HEK293T (cell line): ENCODE data around the gene KCNMA1.

ENCODE experiments used
- ARNT ChIP-seq: fragments of 450-650 bp; IDR thresholded peaks from 2 replicates; pipeline ENCODE4 v1.6.1; 2017; ENCODE audit warnings: mild to moderate bottlenecking
- BHLHE40 ChIP-seq: fragments of 450-650 bp; IDR thresholded peaks from 2 replicates; pipeline ENCODE4 v1.6.1; 2016; ENCODE audit warnings: mild to moderate bottlenecking, moderate library complexity, borderline replicate concordance
- CTBP1 ChIP-seq: fragments of 450-650 bp; IDR thresholded peaks from 2 replicates; pipeline ENCODE4 v1.6.1; 2016; ENCODE audit warnings: borderline replicate concordance
- ELF4 ChIP-seq: fragments of 450-650 bp; IDR thresholded peaks from 2 replicates; pipeline ENCODE4 v1.6.1; 2017; ENCODE audit warnings: antibody characterized with exemption
- FOXA1 ChIP-seq: fragments of 450-650 bp; IDR thresholded peaks from 2 replicates; pipeline ENCODE4 v1.6.1; 2016; ENCODE audit warnings: mild to moderate bottlenecking
- FOXK2 ChIP-seq: fragments of 450-650 bp; IDR thresholded peaks from 2 replicates; pipeline ENCODE4 v1.6.1; 2016; ENCODE audit warnings: mild to moderate bottlenecking
- HDGF ChIP-seq: fragments of 450-650 bp; IDR thresholded peaks from 2 replicates; pipeline ENCODE4 v1.6.1; 2017; ENCODE audit warnings: antibody characterized with exemption, borderline replicate concordance
- LEF1 ChIP-seq: fragments of 450-650 bp; IDR thresholded peaks from 2 replicates; pipeline ENCODE4 v1.6.1; 2017; ENCODE audit warnings: mild to moderate bottlenecking, borderline replicate concordance
- NFRKB ChIP-seq: fragments of 450-650 bp; IDR thresholded peaks from 2 replicates; pipeline ENCODE4 v1.6.1; 2016; ENCODE audit warnings: mild to moderate bottlenecking, moderate library complexity
- SUZ12 ChIP-seq: fragments of 450-650 bp; IDR thresholded peaks from 2 replicates; pipeline ENCODE4 v1.6.1; 2016; ENCODE audit warnings: mild to moderate bottlenecking
- TARDBP ChIP-seq: fragments of 450-650 bp; IDR thresholded peaks from 2 replicates; pipeline ENCODE4 v1.6.1; 2016

GRCh38 chr10:77513220-77513619 is 124.4 kb downstream of the KCNMA1 start:
- TF ChIP-seq TARDBP (no peak), LEF1 (no peak), FOXA1 (no peak), ARNT (no peak), NFRKB (no peak), SUZ12 (no peak), HDGF (no peak), BHLHE40 (no peak), CTBP1 (no peak), ELF4 (no peak), FOXK2 (no peak)
